ENCODE data around the gene ANTXR2.
"Not testable (repeated sequence)": the region's sequence is repeated elsewhere in the genome, so short reads cannot be mapped to it uniquely, and the experiment has no call there.

The ANTXR2 gene

GRCh38 chr4:80072744-80073472, at the start of gene ANTXR2:
ANTXR2 (minus strand) TSS chr4:80073229; CDS start chr4:80072560, 669 bp downstream.
- peak; percentile 82 for DNase-seq (ENCODE audit: low spot score)

- DNase-seq (ENCODE audit: low spot score): not testable (repeated sequence)
Observed at GRCh38 chr4:80121815-80122214, 48.8 kb upstream of the ANTXR2 start.

DNA sequence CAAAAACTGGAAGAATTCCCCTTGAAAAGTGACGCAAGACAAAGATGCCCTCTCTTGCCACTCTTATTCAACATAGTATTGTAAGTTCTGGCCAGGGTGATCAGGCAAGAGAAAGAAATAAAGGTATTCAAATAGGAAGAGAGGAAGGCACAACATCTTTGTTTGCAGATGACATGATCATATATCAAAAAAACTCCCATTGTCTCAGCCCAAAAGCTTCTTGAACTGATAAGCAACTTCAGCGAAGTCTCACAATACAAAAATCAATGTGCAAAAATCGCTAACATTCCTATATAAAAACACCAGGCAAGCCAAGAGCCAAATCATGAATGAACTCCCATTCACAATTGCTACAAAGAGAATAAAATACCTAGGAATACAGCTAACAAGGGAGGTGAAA, 46.6 kb upstream of the ANTXR2 start:
- not testable (repeated sequence) for DNase-seq (ENCODE audit: low spot score)

- DNase-seq (ENCODE audit: low spot score): no peak
Observed at GRCh38 chr4:80116516-80116915, 43.5 kb upstream of the ANTXR2 start.

- DNase-seq (ENCODE audit: low spot score): no peak
Observed at GRCh38 chr4:80115368-80116181, 42.5 kb upstream of the ANTXR2 start.

DNA sequence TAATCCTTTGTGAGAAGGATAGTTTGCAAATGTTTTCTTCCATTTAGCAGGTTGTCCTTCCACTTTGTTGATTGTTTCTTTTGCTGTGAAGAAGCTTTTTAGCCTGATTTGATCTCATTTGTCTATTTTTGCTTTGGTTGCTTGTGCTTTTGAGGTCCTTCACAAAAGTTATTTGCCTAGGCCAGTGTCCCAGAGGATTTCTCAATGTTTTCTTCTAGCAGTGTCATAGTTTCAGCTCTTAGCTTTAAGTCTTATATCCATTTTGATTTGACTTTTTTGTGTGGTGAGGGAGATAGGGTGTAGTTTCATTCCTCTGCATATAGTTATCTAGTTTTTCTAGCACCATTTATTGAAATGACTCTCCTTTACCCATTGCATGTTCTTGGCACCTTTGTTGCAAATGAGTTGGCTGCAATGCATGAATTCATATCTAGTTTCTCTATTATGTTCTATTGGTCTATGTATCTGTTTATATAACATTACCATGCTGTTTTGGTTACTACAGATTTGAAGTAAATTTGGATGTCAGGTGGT, 41.8 kb upstream of the ANTXR2 start:
- no peak for DNase-seq (ENCODE audit: low spot score)

- no peak for DNase-seq (ENCODE audit: low spot score)
Observed at GRCh38 chr4:80113615-80114014, 40.6 kb upstream of the ANTXR2 start.

- DNase-seq (ENCODE audit: low spot score): no peak
Observed at GRCh38 chr4:80112236-80112635, 39.2 kb upstream of the ANTXR2 start.

GRCh38 chr4:80111276-80111675, 38.2 kb upstream of the ANTXR2 start:
- no peak for DNase-seq (ENCODE audit: low spot score)

- no peak for DNase-seq (ENCODE audit: low spot score)
Observed at GRCh38 chr4:80107374-80107773, 34.3 kb upstream of the ANTXR2 start.

DNA sequence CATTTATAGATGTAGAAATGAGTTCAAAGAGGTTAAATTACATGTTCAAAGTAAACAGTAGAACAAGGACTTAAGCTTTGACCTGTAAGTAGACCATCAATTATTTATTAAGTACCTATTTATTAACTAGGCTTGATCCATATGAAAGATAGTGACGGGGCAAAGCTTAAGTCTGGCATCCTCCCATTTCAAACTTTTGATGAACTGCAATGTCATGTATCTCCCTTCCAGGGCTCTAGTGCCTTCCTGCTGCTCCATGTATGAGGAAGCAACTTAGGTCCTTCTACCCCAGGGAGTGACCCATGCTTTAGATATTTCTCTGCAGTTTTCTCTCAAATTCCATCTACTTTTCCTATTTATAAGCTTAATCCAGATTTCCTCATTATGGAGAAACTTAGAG, 31.9 kb upstream of the ANTXR2 start:
- no peak for DNase-seq (ENCODE audit: low spot score)

GRCh38 chr4:80103629-80104028, 30.6 kb upstream of the ANTXR2 start:
- no peak for DNase-seq (ENCODE audit: low spot score)

- DNase-seq (ENCODE audit: low spot score): peak; percentile 13
Observed at GRCh38 chr4:80101792-80102116, 28.7 kb upstream of the ANTXR2 start.

DNA sequence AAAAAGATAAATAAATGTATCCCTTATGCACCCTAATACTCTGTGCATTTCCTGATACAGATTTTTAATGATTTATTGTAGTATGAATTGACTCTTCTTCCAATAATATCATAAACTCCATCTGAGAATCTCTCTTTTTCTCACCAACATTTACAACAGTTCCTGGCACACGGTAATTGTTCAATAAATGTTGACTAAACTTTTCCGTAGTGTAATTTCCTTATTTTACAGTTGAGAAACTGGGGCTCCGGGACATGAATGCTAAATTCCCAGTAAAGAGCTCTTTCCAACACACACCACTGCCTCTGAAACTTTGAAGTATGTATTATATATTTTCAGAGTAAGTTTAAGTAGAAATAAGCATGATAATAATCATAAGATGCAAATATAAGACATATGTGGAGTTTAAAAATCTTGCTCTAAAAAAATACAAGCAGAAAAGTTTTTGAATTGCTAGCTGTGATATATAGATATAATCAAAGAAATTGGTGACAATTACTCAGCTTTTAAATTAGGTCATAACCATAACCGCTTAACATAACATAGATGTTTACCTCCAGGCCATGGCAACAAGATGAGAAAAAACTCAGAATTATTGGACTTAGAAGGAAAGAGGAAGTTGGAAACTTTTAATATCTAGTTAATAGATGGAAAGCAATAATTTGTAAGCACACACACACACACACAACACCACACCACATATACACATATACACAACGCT, 28.2 kb upstream of the ANTXR2 start:
- DNase-seq (ENCODE audit: low spot score): peak; percentile 22

DNA sequence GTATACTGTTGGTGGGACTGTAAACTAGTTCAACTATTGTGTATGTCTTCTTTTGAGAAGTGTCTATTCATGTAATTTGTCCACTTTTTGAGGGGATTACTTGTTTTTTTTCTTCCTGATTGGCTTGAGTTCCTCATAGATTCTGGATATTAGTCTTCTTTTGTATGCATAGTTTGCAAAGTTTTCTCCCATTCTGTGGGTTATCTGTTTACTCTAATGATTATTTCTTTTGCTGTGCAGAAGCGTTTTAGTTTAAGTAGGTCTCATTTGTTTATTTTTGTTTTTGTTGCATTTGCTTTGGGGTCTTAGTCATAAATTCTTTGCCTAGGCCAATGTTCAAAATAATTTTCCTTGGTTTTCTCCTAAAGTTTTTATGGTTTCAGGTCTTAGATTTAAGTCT, 26.6 kb upstream of the ANTXR2 start:
- DNase-seq (ENCODE audit: low spot score): no peak

- no peak for DNase-seq (ENCODE audit: low spot score)
Observed at GRCh38 chr4:80098635-80099034, 25.6 kb upstream of the ANTXR2 start.

GRCh38 chr4:80097400-80098177, 24.6 kb upstream of the ANTXR2 start:
- DNase-seq (ENCODE audit: low spot score): no peak

GRCh38 chr4:80096175-80096850, 23.3 kb upstream of the ANTXR2 start:
- no peak for DNase-seq (ENCODE audit: low spot score)

DNA sequence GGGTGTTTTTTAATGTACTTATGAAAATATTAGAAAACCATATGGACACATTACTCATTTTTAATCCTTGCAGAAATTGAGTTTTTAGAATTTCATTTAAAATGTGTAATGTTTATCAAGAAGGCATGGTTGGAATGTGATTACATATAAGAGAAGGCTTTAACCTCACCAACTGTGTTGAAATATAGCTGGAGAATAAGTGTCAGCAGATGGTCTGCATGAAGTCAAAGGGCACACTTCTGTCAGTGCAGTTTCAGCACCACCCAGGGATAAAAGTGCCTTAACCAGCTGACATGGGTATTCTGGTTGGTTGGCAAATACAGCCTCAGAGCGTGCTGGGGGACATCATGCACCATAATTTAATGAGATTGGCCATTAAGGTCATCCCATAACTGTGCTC, 21.2 kb upstream of the ANTXR2 start:
- DNase-seq (ENCODE audit: low spot score): no peak

DNA sequence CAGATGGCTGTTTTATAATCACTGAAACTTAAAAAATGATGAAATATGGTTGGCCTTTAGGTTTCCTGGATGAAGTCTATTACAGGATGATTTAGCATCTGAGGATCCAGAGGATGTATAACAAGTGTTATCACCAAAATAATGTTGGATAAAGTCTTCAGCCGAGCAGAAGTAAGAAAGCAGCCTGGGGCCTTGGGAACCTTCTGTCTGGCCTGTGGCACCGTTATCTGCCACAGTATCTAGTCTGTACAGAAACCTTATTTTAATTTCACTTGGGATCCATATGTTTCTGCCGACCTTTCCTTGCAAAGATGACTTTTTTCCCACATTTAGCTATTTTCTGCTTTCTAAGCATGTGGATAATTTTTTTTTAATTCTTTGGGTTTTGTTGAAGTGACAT, 20.5 kb upstream of the ANTXR2 start:
- no peak for DNase-seq (ENCODE audit: low spot score)

DNA sequence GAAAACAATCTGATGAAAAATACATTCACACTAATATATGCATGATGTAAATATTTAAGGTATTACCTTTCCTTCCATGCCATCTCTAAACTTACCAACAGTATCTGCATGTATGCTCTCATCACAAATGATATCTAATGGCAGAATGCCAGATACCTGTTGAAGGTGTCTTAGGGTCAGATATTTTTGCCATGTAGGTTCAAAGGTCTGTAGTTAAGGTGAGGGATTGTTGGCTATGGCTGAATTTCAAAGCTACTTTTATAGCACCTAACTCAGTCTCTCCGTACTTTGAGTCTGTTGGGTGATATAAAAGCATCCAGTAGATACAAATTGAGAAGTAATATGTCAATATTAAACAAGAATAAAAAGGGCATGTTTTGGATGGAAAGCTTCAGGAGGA, 19.8 kb upstream of the ANTXR2 start:
- no peak for DNase-seq (ENCODE audit: low spot score)
